Measurements from ENCODE around the gene TMEM240.

DNA sequence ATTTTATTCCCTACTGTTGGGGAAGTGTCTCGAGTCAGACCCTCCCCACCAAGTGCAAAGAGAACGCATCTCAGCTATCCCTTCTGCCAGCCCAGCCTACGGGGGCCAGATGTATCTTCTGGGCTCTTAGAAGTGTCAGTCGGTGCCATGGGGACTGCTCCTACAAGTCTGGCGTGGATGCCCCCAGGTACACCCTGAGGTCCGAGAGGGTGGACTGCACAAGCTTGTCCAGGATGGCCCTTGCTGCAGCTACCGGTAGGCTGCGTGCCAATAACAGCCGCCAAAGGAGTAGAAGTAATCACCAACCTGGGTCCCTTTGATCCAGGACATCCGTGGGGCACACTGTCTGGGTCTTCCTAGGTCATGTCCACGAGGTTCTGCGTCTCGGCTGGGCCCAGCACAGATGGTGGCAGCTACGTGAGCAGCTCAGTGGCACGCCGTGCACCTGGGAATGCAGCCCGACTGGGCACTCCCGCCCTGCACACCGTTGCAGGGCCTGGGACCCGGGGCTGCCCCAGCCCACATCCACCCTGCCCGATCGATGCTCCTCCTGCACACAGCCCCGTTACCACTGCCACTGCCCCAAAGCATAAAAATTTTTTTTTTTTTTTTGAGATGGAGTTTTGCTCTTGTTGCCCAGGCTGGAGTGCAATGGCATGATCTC is 43.1 kb upstream of the TMEM240 start:
- TF ChIP-seq, protein P1, sequence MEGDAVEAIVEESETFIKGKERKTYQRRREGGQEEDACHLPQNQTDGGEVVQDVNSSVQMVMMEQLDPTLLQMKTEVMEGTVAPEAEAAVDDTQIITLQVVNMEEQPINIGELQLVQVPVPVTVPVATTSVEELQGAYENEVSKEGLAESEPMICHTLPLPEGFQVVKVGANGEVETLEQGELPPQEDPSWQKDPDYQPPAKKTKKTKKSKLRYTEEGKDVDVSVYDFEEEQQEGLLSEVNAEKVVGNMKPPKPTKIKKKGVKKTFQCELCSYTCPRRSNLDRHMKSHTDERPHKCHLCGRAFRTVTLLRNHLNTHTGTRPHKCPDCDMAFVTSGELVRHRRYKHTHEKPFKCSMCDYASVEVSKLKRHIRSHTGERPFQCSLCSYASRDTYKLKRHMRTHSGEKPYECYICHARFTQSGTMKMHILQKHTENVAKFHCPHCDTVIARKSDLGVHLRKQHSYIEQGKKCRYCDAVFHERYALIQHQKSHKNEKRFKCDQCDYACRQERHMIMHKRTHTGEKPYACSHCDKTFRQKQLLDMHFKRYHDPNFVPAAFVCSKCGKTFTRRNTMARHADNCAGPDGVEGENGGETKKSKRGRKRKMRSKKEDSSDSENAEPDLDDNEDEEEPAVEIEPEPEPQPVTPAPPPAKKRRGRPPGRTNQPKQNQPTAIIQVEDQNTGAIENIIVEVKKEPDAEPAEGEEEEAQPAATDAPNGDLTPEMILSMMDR (IDR thresholded peaks at IDR 0.05), result no peak
- TF ChIP-seq POLR2A (IDR thresholded peaks at IDR 0.05), result no peak

All from thyroid gland (tissue), 4 donors.